GM23338 (cell line): Measurements from ENCODE around the gene KCNK5.

Source experiments
- EZH2 ChIP-seq: fragments of 200-600 bp; sonication (generic); IDR thresholded peaks from one replicate; pipeline ENCODE4 v1.8.0; 2017; ENCODE audit warnings: antibody characterized with exemption, mild to moderate bottlenecking, low read depth; ENCODE audit not compliant: unreplicated experiment
- EZH2phosphoT487 ChIP-seq: fragments of 200-600 bp; sonication (generic); IDR thresholded peaks from one replicate; pipeline ENCODE4 v1.8.1; 2018; ENCODE audit warnings: antibody characterized with exemption; ENCODE audit not compliant: unreplicated experiment
- POLR2AphosphoS5 ChIP-seq: IDR thresholded peaks from 2 replicates; pipeline ENCODE4 v1.6.1; 2016; ENCODE audit warnings: antibody characterized with exemption, low read depth
- TF ChIP-seq, protein P1 (sequence below), 2 experiments: fragments of 200-600 bp in 1 of 2; sonication (generic) in 1 of 2; conservative IDR thresholded peaks; 2 replicates each; pipeline versions ENCODE4 v1.5.1 to v1.6.1; 2016 to 2017; ENCODE audit warnings: antibody characterized with exemption in 2 of 2, low read depth in 2 of 2, mild to moderate bottlenecking in 2 of 2, moderate library complexity in 1 of 2
- TF ChIP-seq, protein P2 (sequence below): IDR thresholded peaks from one replicate; pipeline ENCODE4 v1.6.1; 2018; ENCODE audit warnings: antibody characterized with exemption; ENCODE audit not compliant: unreplicated experiment

DNA sequence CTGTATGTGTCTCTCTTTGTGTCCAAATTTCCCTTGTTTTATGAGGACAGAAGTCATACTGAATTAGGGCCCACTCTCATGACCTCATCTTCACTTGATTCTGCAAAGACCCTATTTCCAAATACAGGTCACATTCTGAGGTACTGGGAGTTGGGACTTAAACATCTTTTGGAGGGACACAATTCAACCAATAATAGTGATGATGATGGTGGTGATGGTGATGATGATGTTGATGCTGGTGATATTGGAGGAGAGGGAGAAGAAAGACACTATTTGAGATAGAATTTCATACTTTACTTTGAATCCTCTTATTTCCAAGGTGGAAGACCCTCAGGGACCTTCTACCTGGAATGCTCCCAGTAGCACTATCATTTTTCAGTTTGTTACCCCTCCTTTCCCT, 21.2 kb upstream of the KCNK5 start:
- TF ChIP-seq, protein P1, sequence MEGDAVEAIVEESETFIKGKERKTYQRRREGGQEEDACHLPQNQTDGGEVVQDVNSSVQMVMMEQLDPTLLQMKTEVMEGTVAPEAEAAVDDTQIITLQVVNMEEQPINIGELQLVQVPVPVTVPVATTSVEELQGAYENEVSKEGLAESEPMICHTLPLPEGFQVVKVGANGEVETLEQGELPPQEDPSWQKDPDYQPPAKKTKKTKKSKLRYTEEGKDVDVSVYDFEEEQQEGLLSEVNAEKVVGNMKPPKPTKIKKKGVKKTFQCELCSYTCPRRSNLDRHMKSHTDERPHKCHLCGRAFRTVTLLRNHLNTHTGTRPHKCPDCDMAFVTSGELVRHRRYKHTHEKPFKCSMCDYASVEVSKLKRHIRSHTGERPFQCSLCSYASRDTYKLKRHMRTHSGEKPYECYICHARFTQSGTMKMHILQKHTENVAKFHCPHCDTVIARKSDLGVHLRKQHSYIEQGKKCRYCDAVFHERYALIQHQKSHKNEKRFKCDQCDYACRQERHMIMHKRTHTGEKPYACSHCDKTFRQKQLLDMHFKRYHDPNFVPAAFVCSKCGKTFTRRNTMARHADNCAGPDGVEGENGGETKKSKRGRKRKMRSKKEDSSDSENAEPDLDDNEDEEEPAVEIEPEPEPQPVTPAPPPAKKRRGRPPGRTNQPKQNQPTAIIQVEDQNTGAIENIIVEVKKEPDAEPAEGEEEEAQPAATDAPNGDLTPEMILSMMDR (conservative IDR thresholded peaks at IDR 0.05; ENCODE audit: low read depth in 2 of 2): no peak
- no peak for TF ChIP-seq EZH2phosphoT487
- no peak for TF ChIP-seq EZH2
- TF ChIP-seq, protein P2, sequence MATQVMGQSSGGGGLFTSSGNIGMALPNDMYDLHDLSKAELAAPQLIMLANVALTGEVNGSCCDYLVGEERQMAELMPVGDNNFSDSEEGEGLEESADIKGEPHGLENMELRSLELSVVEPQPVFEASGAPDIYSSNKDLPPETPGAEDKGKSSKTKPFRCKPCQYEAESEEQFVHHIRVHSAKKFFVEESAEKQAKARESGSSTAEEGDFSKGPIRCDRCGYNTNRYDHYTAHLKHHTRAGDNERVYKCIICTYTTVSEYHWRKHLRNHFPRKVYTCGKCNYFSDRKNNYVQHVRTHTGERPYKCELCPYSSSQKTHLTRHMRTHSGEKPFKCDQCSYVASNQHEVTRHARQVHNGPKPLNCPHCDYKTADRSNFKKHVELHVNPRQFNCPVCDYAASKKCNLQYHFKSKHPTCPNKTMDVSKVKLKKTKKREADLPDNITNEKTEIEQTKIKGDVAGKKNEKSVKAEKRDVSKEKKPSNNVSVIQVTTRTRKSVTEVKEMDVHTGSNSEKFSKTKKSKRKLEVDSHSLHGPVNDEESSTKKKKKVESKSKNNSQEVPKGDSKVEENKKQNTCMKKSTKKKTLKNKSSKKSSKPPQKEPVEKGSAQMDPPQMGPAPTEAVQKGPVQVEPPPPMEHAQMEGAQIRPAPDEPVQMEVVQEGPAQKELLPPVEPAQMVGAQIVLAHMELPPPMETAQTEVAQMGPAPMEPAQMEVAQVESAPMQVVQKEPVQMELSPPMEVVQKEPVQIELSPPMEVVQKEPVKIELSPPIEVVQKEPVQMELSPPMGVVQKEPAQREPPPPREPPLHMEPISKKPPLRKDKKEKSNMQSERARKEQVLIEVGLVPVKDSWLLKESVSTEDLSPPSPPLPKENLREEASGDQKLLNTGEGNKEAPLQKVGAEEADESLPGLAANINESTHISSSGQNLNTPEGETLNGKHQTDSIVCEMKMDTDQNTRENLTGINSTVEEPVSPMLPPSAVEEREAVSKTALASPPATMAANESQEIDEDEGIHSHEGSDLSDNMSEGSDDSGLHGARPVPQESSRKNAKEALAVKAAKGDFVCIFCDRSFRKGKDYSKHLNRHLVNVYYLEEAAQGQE: no peak
- no peak for TF ChIP-seq POLR2AphosphoS5
